H4 (cell line): ENCODE measurements around the gene ITPRIP. TPM values are rescaled to one million over a fixed set of nuclear protein-coding genes. Genes with fewer than 3 reads are reported as not detected.

ENCODE experiments used
- DNase-seq: peaks from one replicate; pipeline ENCODE4 v3.0.0-alpha.2; 2015; ENCODE audit warnings: low spot score
- total RNA-seq: library from RNA; depleted of rRNA; stranded (reverse); fragments of >200 nt; shearing (Covaris generic); gene quantifications from 2 replicates; pipeline ENCODE4 v1.2.3, GENCODE V29; 2014

Gene ITPRIP
- total RNA-seq, 1 experiment from 2014 or later = 3.3 TPM

DNA sequence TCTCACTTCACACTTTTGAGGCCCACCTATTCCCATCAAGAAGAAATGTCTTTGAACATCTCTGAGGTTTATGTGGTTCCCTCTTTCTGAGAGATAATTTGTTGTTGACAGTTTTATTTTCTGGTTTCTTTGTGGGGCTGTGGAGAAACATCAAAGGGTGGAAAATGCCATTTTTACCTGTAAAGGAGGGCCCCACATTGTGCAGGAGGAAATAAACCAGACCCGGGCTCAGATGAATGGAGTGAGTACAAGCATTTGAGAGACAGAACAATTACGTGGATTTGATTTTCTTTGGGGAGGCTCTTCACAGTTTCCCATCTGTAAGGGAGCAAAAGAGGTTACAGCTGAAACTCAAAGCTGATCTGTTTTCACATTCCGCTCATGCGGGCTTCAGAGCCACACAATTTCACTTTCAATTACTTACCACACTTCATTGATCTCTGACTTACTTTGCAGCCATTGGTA is 29.8 kb downstream of the ITPRIP start:
- no peak for DNase-seq

- DNase-seq = no peak
These were observed 30.5 kb downstream of the ITPRIP start for GRCh38 chr10:104307576-104308438.

DNA sequence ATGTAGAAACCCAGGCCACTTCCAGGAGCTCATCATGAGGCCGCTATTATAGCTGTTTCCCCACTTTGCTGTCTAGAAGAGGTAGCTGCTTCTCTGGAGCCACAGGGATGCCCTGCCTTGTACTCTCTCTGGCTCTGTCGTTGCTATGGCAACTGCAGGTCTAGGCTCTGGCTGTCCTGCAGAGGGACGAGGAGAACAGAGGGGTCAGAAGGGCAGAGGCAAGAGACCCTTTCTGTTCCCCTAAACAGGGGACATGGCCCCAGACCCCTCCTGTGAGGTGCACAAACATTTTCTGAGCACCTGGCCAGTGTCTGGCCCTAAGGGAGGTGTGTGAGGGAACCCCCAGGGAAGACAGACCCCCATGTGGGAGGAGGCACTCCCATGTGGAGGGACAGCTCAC is 31.4 kb downstream of the ITPRIP start:
- DNase-seq = no peak

GRCh38 chr10:104304927-104305326 is 33.3 kb downstream of the ITPRIP start:
- DNase-seq = no peak

DNA sequence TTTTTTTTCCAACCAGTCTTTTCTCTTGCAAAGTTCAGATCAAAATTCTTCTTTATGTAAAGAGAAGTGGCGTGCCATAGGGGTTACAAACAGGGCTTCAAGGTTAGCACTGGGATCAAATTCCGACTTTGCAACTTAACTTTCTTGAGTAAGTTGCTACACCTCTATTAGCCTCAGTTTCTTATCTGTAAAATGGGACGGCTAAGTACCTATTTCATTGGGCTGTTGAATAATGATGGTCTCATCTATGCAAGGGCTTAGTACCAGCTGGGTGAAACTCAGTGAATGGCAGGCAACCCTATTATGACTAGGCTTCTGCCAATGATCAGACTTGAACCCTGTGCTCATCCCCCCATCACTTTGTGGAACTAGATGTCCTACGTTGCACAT is 33.9 kb downstream of the ITPRIP start:
- DNase-seq = no peak

DNA sequence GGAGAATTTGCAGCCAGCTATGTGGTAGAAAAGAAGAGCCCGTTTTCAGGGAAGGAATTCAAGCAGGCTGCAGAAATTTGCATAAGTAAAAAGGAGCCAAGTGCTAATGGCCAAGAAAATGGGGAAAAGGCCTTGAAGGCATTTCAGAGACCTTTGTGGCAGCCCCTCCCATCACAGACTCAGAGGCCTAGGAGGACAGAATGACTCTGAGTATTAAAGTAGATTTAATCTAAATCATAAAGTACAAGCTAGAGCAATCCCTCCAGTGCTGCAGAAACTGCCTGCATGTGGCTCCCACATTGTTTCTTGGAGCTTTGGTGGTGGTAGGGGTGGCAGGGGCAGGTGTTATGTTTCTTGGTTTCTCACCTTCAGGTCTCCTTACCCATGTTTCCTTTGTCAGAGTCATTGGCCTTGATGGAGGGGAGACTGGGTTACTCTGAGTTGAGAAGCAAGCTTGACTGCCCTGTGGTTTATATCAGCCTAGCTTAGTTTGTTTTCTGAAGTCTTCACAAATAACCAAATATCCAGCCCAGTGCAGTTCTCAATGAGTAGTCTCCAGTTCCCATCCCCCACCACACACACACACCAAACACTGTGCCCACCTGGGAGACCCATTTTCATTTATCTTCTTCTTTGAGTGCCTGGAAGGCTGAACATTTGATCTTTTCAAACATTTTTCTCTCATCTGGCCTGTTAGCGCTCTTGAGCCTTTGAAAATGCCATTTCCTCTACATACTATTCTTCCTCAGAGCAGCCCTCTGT is 34.5 kb downstream of the ITPRIP start:
- DNase-seq = no peak

DNA sequence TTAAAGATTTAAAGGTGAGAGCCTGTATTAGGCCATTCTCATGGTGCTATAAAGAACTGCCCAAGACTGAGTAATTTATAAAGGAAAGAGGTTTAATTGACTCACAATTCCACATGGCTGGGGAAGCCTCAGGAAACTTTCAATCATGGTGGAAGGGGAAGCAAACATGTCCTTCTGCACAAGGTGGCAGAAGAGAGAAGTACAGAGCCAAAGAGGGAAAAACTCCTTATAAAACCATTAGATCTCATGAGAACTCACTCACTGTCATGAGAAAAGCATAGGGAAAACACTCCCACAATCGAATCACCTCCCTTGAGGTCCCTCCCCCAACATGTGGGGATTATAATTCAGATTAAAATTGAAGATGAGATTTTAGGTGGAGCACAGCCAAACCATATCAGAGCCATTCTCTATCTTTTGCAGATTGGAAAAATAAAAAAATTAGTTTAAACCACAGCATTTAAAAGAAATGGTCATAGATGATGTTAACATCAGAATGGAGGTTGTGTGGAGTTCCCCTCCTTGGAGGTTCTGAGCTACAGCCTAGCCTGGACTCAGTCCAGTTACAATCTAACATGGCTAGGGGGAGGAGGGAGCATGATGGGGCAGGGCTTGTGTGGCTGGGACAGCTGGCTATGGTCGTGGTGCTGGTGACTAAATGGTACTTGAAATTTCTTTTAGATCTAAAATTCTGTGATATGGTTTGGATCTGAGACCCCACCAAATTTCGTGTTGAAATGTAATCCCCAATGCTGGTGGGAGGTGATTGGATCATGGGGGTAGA is 36.2 kb downstream of the ITPRIP start:
- DNase-seq = no peak

- peak; percentile 94 for DNase-seq
These were observed 37.5 kb downstream of the ITPRIP start for GRCh38 chr10:104300736-104301292.

DNA sequence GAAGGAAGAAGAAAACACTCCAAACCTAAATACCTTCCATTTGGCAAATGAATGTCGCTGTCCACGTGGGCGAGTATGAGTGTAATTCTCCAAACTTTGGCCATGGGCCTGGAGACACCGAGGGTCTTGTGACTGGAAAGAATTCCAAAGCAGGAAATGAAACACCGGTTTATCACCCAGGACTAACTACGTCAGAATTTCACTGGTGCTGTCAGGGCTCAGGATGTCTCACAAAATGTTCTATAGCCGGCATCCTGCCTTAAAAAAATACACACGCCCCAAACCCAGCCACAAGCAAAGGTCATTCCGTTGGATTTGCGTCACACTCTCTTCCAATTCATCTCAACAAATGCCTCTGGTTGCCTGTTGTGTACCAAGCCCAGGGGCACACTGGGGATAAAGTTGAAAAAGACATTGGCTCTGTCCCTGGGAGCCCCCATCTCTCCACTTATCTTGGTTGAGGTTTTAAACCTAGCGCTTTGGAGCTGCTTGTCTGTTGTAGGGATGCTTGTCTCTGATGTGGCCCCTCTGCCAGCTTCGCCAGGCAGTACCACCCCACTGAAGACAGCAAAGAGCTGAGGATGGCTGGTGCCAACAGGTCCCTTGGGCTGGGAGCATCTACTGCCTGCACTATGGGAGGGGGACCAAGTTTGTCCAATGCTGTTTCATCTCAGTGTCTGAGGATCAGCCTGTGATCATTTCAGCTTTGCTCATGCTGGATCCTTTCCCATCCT is 38.1 kb downstream of the ITPRIP start:
- peak; percentile 71 for DNase-seq

- DNase-seq = no peak
These were observed 39.0 kb downstream of the ITPRIP start for GRCh38 chr10:104299031-104299904.

DNA sequence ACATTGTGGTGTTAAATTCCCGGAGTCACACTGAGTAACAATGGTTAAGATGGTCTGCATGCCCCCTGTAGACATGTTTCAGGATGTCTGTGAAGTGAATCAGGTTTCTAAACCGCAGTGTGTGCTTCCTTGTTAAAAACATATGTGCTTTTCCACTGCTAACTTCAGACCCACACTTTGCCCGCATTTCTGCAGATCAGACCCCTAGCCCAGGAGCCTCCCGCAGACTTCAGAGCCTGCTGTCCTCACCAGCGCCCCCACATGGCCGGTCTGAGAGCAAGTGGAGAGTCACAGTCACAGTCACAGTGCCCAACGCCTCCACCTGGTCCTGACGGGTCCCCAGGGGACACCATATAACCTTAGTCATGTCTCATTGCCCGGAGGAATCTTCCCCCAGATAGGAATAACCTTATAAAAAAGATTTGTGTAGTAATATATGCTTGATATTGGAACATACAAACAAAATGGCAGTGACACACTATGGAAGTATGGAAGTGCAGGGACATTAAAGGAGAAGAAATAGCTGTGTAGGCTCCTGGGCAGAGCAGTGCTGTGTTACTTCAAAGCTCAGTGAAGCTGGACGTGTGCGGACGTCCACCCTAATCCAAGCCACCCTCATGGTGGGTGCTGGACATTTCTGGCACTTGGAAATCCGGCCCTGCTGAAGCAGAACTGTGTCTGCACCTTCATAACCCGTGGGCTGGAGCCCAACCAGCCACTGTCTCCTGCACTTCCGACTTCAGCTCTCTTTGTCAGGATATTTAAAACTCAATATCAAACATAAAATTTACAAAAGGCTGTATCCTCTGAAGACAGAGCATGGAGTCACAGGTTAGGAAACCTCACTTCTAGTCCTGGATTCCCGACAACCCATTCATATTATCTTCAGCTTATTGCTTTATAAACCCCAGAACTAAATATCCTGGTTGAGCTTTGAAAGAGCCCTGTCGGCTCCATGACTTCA is 40.3 kb downstream of the ITPRIP start:
- no peak for DNase-seq

DNA sequence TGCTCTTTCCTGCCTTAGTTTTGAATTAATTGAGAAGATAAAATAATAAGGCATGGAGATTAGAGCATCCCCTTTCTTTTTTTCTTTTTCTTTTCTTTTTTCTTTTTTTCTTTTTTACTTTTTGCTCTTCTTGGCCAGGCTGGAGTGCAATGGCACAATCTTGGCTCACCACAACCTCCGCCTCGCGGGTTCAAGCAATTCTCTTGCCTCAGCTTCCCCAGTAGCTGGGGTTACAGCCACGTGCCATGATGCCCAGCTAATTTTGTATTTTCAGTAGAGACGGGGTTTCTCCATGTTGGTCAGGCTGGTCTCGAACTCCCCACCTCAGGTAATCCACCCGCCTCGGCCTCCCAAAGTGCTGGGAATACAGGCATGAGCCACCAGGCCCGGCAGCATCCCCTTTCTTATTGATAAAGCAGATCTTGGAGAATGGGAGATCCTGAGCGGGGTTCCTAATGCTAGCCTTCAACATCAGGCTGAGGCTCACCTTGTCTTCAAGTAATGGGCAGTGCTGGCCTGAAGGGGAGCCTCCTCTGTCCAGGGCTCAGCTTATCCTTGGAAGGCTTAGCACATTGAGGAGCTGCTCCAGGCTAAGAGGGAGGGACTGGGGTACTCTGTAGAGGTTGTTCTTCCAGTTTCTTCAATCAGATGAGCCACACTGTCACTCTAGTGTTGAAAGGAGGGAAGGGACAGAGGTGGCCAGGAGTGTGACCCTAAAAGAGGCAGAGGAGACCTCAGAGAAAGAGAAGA is 41.4 kb downstream of the ITPRIP start:
- DNase-seq = no peak

DNA sequence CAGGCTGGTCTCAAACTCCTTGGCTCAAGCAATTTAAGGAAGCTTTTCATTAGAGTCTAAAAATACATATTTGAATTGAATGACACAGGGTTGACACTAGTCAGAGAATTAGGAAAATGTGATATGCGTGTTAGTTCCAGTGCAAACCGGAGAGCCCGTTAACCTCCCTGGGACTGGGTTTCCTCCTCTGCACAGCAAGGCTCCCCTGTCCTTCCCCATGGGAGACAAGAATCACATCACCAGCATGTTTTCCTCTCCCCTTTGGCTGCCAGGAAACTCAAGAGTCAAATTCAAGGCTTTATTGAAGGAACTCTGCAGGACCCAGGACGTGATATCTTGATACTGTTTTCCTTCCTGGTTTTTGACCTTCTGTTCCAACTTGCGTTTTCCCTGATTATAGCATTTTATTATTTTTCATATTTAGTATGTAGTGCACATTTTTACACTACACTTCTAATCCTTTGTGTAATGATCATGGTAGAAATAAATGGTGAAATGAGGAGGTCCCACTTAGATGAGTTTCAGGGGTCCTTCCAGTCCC is 44.4 kb downstream of the ITPRIP start:
- DNase-seq = no peak

DNA sequence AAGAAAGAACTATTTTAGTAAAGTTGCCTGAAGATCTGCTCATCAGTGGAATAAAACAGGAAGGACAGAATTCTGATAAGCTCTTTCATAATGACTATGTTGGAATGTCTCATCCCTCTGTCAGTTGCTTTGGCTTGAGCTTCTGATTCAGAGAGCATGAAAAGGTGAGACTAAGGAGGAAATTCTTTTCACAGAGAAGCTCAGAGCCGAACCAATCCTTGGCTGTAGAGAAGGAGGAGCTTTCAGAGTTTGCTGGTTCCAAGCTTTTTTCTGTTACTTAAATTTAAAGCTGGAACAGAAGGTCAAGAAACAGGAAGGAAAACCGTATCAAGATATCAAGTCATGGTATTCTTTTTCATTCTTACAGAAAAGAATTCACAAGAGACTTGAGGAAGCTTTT is 45.3 kb downstream of the ITPRIP start:
- DNase-seq = no peak

DNA sequence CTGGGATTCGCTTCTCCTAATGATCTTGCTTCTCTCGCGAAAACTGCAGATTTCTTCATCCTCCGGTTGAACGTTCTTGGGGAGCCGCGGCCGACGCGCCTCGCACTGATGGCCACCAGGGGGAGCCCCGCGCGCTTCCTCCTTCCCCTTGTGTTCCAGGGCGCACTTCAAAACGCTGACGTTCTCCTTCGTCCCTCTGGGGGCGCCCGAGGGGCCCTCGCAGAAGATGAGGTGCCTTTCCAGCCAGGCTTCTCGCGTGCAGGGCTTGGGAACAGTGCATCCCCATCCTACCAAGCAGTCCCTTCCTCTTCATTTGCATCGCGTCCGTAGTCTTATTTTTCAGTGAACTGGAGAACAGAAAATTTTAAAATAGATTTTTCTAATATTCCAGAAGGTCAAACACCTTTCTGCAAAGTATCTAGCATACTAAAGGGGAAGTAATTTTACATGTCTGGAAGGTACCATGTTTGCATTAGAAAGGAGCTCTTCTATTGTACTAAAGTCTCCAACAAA is 46.8 kb downstream of the ITPRIP start:
- peak; percentile 86 for DNase-seq

DNA sequence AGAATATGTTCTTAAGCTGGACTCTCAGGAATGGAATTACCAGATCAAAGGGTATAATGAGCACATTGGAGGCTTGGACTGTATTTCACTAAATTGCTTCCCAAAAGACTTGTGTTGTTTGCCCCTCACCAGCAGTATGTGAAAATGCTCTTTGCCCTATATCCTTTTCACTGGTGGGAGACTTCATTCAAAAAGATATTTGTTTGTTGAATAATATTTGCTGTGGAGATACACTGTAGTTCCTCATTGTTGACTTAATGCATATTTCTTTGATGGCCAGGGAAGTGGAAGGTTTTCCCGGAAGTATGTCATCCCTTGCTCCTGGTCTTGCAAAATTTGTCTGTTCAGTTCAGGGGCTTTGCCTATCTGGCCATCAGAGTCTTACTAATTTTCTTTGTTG is 49.9 kb downstream of the ITPRIP start:
- DNase-seq = no peak

DNA sequence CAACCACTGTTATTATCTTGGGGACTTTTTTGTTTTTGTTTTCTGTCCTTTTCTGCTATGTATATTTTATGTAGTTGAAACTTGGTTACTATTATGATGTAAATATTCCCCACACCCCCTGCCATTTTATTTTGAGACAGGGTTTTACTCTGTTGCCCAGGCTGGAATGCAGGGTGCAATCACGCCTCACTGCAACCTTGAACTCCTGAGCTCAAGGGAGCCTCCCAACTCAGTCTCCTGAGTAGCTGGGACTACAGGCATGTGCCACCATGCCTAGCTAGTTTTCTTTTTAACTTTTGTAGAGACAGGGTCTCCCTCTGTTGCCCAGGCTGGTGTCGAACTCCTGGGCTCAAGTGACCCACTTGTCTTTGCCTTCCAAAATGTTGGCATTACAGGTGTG is 51.3 kb downstream of the ITPRIP start:
- DNase-seq = no peak

GRCh38 chr10:104284846-104285245 is 53.4 kb downstream of the ITPRIP start:
- no peak for DNase-seq
